HepG2 (cell line): ENCODE measurements around the gene HOXD4. TPM values are rescaled to one million over a fixed set of nuclear protein-coding genes. Genes with fewer than 3 reads are reported as not detected.
A peak's percentile ranks its signal among the peaks of the same experiment; 100 is the strongest.

ENCODE experiments used
- ATAC-seq: fragments of 200-7000 bp; cut with Tn5 transposase; 3 replicates; pipeline ENCODE4 v1.9.1; 2020; ENCODE audit warnings: mild to moderate bottlenecking, moderate library complexity
- BruUV-seq: library from RNA; stranded (reverse); fragments of 400-500 nt; replicated peaks from 2 replicates; lab custom pipeline; 2021; lab: Mats Ljungman, UMichigan
- CTCF ChIA-PET: fragments of 300-600 bp; formaldehyde crosslinking; extraction: SDS; loops from one replicate; lab custom pipeline; 2021; ENCODE audit warnings: low total read pairs, inconsistent platforms, low intra/inter-chr PET ratio; lab: Yijun Ruan, JAX
- POLR2A ChIA-PET: fragments of 350-600 bp; sonication (Branson Sonifier 250); formaldehyde crosslinking; loops from one replicate; lab custom pipeline; 2020; ENCODE audit warnings: antibody characterized with exemption, inconsistent platforms; lab: Yijun Ruan, JAX
- DNase-seq: peaks from one replicate; pipeline ENCODE4 v3.0.0-alpha.2; 2015; ENCODE audit warnings: low spot score
- FAIRE-seq: peaks from 3 replicates; lab custom pipeline; 2011; peaks lifted over from hg19 to GRCh38; lab: Jason Lieb, UNC
- H2AFZ ChIP-seq: one replicate; pipeline ENCODE4 v1.6.1; 2011; ENCODE audit warnings: low read length, inconsistent platforms
- H3K27ac ChIP-seq: fragments of 300-600 bp; 3 replicates; pipeline ENCODE4 v1.8.0; 2011; ENCODE audit warnings: mixed run types, mild to moderate bottlenecking, mixed read lengths, low read length, inconsistent platforms; ENCODE audit not compliant: insufficient read depth; ENCODE audit errors: extremely low read length
- H3K27me3 ChIP-seq, 2 experiments: fragments of 200-600 bp in 1 of 2; 2 replicates in 1 of 2; 3 replicates in 1 of 2; pipeline versions ENCODE4 v1.6.0 to v1.8.0; 2011; ENCODE audit warnings: low read length in 2 of 2, mild to moderate bottlenecking in 2 of 2, moderate library complexity in 2 of 2, inconsistent platforms in 1 of 2; ENCODE audit not compliant: insufficient read depth in 2 of 2, control insufficient read depth in 1 of 2
- H3K36me3 ChIP-seq, 2 experiments: fragments of 200-600 bp in 1 of 2; replicated peaks in 1 of 2; 2 replicates in 1 of 2; 3 replicates in 1 of 2; pipeline versions ENCODE4 v1.5.1 to v1.8.0; 2011; ENCODE audit warnings: low read length in 2 of 2, inconsistent platforms in 1 of 2; ENCODE audit not compliant: insufficient read depth in 2 of 2, control insufficient read depth in 1 of 2
- H3K4me1 ChIP-seq: 2 replicates; pipeline ENCODE4 v1.5.1; 2012; ENCODE audit warnings: low read length, inconsistent platforms; ENCODE audit not compliant: insufficient read depth
- H3K4me2 ChIP-seq: 2 replicates; pipeline ENCODE4 v1.6.0; 2011; ENCODE audit warnings: low read depth, low read length, inconsistent platforms
- H3K4me3 ChIP-seq, 3 experiments: fragments of 200-600 bp in 1 of 3; sonication (generic), shearing (Covaris generic) in 1 of 3; replicated peaks in 1 of 3; 2 replicates each; pipeline ENCODE4 v1.5.1; 2011 to 2016; ENCODE audit warnings: low read length in 3 of 3, inconsistent platforms in 2 of 3, low read depth in 2 of 3, mild to moderate bottlenecking in 2 of 3, control low read depth in 1 of 3, mixed read lengths in 1 of 3; ENCODE audit not compliant: insufficient read depth in 1 of 3
- H3K79me2 ChIP-seq: one replicate; pipeline ENCODE4 v1.6.1; 2011; ENCODE audit warnings: low read length, inconsistent platforms; ENCODE audit not compliant: insufficient read depth
- H3K9ac ChIP-seq: 2 replicates; pipeline ENCODE4 v1.6.0; 2011; ENCODE audit warnings: mild to moderate bottlenecking, low read depth, low read length, inconsistent platforms; ENCODE audit not compliant: insufficient read depth
- H3K9me3 ChIP-seq: 2 replicates; pipeline ENCODE4 v1.5.1; 2012; ENCODE audit warnings: mild to moderate bottlenecking, low read length
- H4K20me1 ChIP-seq: 2 replicates; pipeline ENCODE4 v1.6.0; 2011; ENCODE audit warnings: inconsistent platforms, mild to moderate bottlenecking, low read length, moderate library complexity; ENCODE audit not compliant: insufficient read depth
- CBX2 ChIP-seq, 2 experiments: fragments of 200-600 bp in 1 of 2; sonication (generic); formaldehyde crosslinking in 1 of 2; IDR thresholded peaks; 2 replicates each; pipeline versions ENCODE4 v1.7.0 to v1.8.1; 2018 to 2022; ENCODE audit warnings: low read depth in 2 of 2, low read length in 1 of 2, mild to moderate bottlenecking in 1 of 2, missing genetic modification reagents in 1 of 2
- MAFF ChIP-seq: IDR thresholded peaks from 2 replicates; pipeline ENCODE4 v1.6.1; 2011; ENCODE audit warnings: low read depth, low read length, improper control_type of control experiment
- MAFK ChIP-seq, 2 experiments: IDR thresholded peaks in 1 of 2; conservative IDR thresholded peaks in 1 of 2; 2 replicates each; pipeline ENCODE4 v1.6.1; 2011; ENCODE audit warnings: improper control_type of control experiment in 2 of 2, low read length in 2 of 2
- NCOA2 ChIP-seq: sonication (generic); formaldehyde crosslinking; IDR thresholded peaks from 2 replicates; pipeline ENCODE4 v1.8.0; 2022; ENCODE audit warnings: inconsistent platforms
- NR1H2 ChIP-seq: sonication (generic); formaldehyde crosslinking; IDR thresholded peaks from 2 replicates; pipeline ENCODE4 v1.8.1; 2022; ENCODE audit warnings: low read depth, missing genetic modification reagents, borderline replicate concordance
- TIGD3 ChIP-seq: sonication (generic); formaldehyde crosslinking; IDR thresholded peaks from 2 replicates; pipeline ENCODE4 v1.5.1; 2020; ENCODE audit warnings: mild to moderate bottlenecking, missing genetic modification reagents, borderline replicate concordance
- ZBTB8A ChIP-seq: sonication (generic); formaldehyde crosslinking; IDR thresholded peaks from 2 replicates; pipeline ENCODE4 v1.4.0; 2020; ENCODE audit warnings: mild to moderate bottlenecking, low read depth, missing genetic modification reagents, borderline replicate concordance
- ZMYM3 ChIP-seq: sonication (generic); formaldehyde crosslinking; IDR thresholded peaks from 2 replicates; pipeline ENCODE4 v1.5.1; 2020; ENCODE audit warnings: mild to moderate bottlenecking, missing genetic modification reagents
- ZNF274 ChIP-seq: sonication (generic); formaldehyde crosslinking; IDR thresholded peaks from 2 replicates; pipeline ENCODE4 v1.5.1; 2020; ENCODE audit warnings: mild to moderate bottlenecking, missing genetic modification reagents
- ZNF333 ChIP-seq: sonication (generic); formaldehyde crosslinking; IDR thresholded peaks from 2 replicates; pipeline ENCODE4 v1.4.0; 2020; ENCODE audit warnings: mild to moderate bottlenecking, missing genetic modification reagents, borderline replicate concordance
- ZNF772 ChIP-seq: sonication (generic); formaldehyde crosslinking; IDR thresholded peaks from 2 replicates; pipeline ENCODE4 v1.5.0; 2020; ENCODE audit warnings: mild to moderate bottlenecking, missing genetic modification reagents
- WGBS: methylation state at CpG from one replicate; pipeline ENCODE4 v1.1.6; 2017; ENCODE audit warnings: low lambda C conversion rate; 5-methylcytosine and 5-hydroxymethylcytosine counted together
- in situ Hi-C: cut with HindIII; loops from 2 replicates; pipeline ENCODE4 v1.10.0; 2017; ENCODE audit warnings: low pct_unique_long_range_greater_than_20kb; ENCODE audit not compliant: extremely low pct_ligation_motif_present
- intact Hi-C: fragments of 100-400 bp; cut with micrococcal nuclease; formaldehyde crosslinking; loops from one replicate; pipeline ENCODE4 v1.10.0; 2022; ENCODE audit not compliant: unreplicated experiment
- polyA plus RNA-seq, 8 experiments: library from polyadenylated mRNA; depleted of rRNA in 3 of 8; stranded (reverse) in 7 of 8; unstranded in 1 of 8; fragments of >200 nt; fragmentation: Illumina TruSeq in 4 of 8; extraction: Trizol in 4 of 8; gene quantifications; 2 replicates each; pipeline versions ENCODE4 v1.2.1 to v1.2.3, GENCODE V29; 2011 to 2016; ENCODE audit warnings: low read depth in 4 of 8, missing spikeins in 1 of 8, mixed read lengths in 1 of 8; ENCODE audit not compliant: insufficient read depth in 1 of 8
- total RNA-seq, 5 experiments: library from RNA; depleted of rRNA; stranded (reverse); fragments of >200 nt; fragmentation: Illumina TruSeq; extraction: Trizol; gene quantifications; 2 replicates each; pipeline ENCODE4 v1.2.3, GENCODE V29; 2016; ENCODE audit warnings: low read depth in 1 of 5

The HOXD4 gene
- total and polyA plus RNA-seq, 2 of the 13 experiments (the other 11 are each of a cell fraction or from before 2014, with no cell fraction given), result not detected

GRCh38 chr2:176173567-176174381 is 22.4 kb downstream of the HOXD4 start:
- FAIRE-seq, result no peak
- WGBS, result 50% methylated on average over 7 of the region's 7 CpGs

More at GRCh38 chr2:176173567-176174381, 22.4 kb downstream of the HOXD4 start:
- peaks cover 4 to 14% of the 10 kb centered on the region in 2 experiments; a peak in 4 of 5 replicates for H3K27me3 ChIP-seq
- no peak overlapping the region for H2AFZ ChIP-seq
- H3K9me3 ChIP-seq, result no peaks in the 10 kb centered on the region
- peaks cover 58% of the 10 kb centered on the region for H3K4me1 ChIP-seq
- BruUV-seq, result TSS peak; percentile 32
- H3K27ac ChIP-seq, result no peak overlapping the region
- intact Hi-C loops (no loop called here), in situ Hi-C loops (no loop called here)
- peak overlapping the region; percentile 67 for H3K4me2 ChIP-seq
- TF ChIP-seq TIGD3, result no peak
- TF ChIP-seq ZBTB8A (CRISPR knock-in tag), result no peak
- no peak for TF ChIP-seq NR1H2 (CRISPR knock-in tag)
- no peak for TF ChIP-seq NCOA2
- no peak for TF ChIP-seq ZNF772 (CRISPR knock-in tag)
- TF ChIP-seq MAFK (conservative IDR thresholded peaks at IDR 0.05 in 1 of 2, IDR thresholded peaks at IDR 0.05 in 1 of 2; ENCODE audit: low read length in 2 of 2), result peak; percentile 37 to 71
- TF ChIP-seq CBX2 (IDR thresholded peaks at IDR 0.05; ENCODE audit: low read depth, low read length), result 0 out of 2 replicates have a peak, but pooled peaks have one; percentile 73
- no peak for TF ChIP-seq CBX2 (CRISPR knock-in tag; IDR thresholded peaks at IDR 0.05; ENCODE audit: low read depth)
- no peak for TF ChIP-seq ZNF274 (CRISPR knock-in tag)
- no peak for TF ChIP-seq ZNF333
- no peak for TF ChIP-seq ZMYM3 (CRISPR knock-in tag)
- peak; percentile 42; the same call in 1 of the 2 replicates for TF ChIP-seq MAFF
- peaks cover 0 to 29% of the 10 kb centered on the region in 2 experiments; a peak in 4 of 5 replicates for H3K36me3 ChIP-seq
- H3K9ac ChIP-seq, result no peak overlapping the region
- ChIA-PET POLR2A (interaction anchor here (0.8 to 4.4 kb wide), 4 partner anchors 13 to 199 kb away, joined by 3 to 21 read pairs (median 4); partner anchors contain the start of genes HOXD1 and MTX2), CTCF (no interaction called here)
- peak overlapping the region in 1 of 3 experiments; percentile 42; a peak in 1 of 6 replicates for H3K4me3 ChIP-seq
- DNase-seq (no peak), ATAC-seq (no peak)
- H3K79me2 ChIP-seq, result no peaks in the 10 kb centered on the region
- no peaks in the 10 kb centered on the region for H4K20me1 ChIP-seq
